Measurements from ENCODE around the gene KRTAP20-1.

Gene KRTAP20-1, protein sequence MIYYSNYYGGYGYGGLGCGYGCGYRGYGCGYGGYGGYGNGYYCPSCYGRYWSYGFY

DNA sequence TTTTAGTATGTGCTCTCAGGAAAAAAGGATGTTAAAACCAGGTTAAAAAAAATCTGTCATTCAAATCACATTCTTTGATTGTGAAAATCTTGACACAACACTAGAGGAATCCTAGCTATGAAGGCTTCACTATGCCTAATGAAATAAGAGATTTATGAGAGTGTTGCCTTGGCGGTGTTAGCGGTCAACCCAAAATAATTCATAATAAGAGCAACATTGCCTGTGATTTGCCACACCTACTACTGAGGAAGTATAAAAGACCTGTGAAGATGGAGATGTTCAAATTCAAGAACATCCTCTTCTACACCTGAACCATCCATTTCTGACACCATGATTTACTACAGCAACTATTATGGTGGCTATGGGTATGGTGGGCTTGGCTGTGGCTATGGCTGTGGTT is at the start of gene KRTAP20-1:
TSS of gene KRTAP20-1 (plus strand) at position 301 of the 400 bp plus-strand sequence. CDS start at position 331, 30 bp downstream.
- in situ Hi-C loops (cut with HindIII; ENCODE audit: low sequenced_read_pairs), result no loop called here
- H3K4me3 ChIP-seq (ENCODE audit: low read depth, low read length), result no peak within 1 kb of the TSS
- no peak for DNase-seq (ENCODE audit: low read depth)
- TF ChIP-seq, protein P1, sequence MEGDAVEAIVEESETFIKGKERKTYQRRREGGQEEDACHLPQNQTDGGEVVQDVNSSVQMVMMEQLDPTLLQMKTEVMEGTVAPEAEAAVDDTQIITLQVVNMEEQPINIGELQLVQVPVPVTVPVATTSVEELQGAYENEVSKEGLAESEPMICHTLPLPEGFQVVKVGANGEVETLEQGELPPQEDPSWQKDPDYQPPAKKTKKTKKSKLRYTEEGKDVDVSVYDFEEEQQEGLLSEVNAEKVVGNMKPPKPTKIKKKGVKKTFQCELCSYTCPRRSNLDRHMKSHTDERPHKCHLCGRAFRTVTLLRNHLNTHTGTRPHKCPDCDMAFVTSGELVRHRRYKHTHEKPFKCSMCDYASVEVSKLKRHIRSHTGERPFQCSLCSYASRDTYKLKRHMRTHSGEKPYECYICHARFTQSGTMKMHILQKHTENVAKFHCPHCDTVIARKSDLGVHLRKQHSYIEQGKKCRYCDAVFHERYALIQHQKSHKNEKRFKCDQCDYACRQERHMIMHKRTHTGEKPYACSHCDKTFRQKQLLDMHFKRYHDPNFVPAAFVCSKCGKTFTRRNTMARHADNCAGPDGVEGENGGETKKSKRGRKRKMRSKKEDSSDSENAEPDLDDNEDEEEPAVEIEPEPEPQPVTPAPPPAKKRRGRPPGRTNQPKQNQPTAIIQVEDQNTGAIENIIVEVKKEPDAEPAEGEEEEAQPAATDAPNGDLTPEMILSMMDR (IDR thresholded peaks at IDR 0.05; ENCODE audit: low read depth, low read length, missing control alignments), result no peak

DNA sequence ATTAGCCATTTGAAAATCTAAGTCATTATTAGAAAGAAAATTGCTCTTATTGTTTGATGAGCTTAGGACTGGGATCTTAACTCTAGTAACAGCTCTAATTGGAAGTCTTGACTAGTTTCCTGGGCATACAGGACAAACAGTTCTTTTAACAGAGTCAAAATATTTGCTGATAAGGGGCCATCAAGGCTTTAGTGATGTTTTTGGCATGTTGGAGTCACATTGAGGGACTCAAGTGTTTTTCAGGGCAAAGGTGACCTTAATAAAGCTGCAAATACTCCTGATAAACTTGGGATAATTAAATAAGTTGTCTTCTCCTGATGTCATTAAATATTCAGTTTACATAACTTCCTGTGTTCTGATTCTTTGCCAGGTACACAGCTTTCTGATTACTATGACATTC is 48.6 kb upstream of the KRTAP20-1 start:
- DNase-seq (ENCODE audit: low read depth), result no peak
- TF ChIP-seq, protein P1 (IDR thresholded peaks at IDR 0.05; ENCODE audit: low read depth, low read length, missing control alignments), result no peak
- in situ Hi-C loops (cut with HindIII; ENCODE audit: low sequenced_read_pairs), result no loop called here
- no peak overlapping the region for H3K4me3 ChIP-seq (ENCODE audit: low read depth, low read length)

DNA sequence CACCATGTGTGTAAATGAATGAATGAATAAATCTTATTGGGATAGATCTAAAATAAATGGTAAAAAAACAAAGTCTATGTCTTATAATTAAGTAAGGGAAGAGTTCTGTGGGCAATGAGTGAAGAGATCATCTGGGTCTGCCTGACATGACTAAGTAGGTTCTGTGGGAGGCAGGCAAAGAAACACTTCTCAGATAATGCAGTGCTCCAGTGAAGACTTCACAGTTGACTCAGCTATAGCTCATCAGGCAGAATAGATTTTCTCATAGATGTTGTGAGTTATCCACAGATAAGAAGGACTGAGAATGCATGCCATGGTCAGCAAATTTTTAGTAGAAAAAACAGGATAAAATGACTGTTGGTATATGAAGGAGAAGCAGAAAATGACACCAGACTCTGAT is 38.5 kb upstream of the KRTAP20-1 start:
- no peak for DNase-seq (ENCODE audit: low read depth)
- TF ChIP-seq, protein P1 (IDR thresholded peaks at IDR 0.05; ENCODE audit: low read depth, low read length, missing control alignments), result no peak
- in situ Hi-C loops (cut with HindIII; ENCODE audit: low sequenced_read_pairs), result no loop called here
- H3K4me3 ChIP-seq (ENCODE audit: low read depth, low read length), result no peak overlapping the region

DNA sequence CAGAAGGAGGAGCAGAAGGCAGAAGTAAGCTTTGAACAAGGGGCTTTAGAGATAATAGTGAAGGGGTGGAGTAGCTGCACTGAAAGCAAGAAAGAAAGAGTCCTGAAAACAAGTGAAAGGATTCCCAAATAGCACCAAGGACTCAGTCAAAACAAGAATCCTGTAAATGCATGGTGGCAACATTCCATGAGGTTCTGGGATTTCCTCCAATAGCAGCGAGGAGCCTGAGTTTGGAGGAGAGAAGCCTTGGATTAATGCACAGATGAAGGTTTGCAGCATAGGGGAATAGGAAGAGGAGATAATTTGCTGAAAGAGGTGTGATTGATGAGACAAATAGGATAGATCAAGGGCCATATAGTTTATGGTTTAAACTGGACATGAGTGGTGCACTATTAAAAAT is 36.9 kb upstream of the KRTAP20-1 start:
- TF ChIP-seq, protein P1 (IDR thresholded peaks at IDR 0.05; ENCODE audit: low read depth, low read length, missing control alignments), result no peak
- H3K4me3 ChIP-seq (ENCODE audit: low read depth, low read length), result no peak overlapping the region
- in situ Hi-C loops (cut with HindIII; ENCODE audit: low sequenced_read_pairs), result no loop called here
- no peak for DNase-seq (ENCODE audit: low read depth)

DNA sequence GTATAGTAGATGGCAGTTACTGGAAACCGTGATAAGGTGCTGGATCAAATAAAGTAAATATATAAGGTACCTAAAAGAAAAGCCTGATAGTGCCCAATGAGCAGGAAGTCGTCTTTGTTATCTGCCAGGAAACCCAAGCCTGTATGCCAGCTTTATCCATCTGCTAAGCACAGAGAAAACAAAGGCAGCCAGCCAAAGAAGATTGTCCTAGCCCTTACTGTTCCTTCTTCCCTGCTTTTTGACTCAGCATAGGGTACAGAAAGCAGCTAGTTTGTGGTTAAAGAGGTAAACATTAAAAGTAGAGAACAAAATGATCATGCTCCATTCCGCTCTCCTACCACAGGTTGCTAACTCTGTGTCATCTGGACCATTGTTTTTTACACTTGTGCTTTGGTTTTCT is 36.1 kb upstream of the KRTAP20-1 start:
- in situ Hi-C loops (cut with HindIII; ENCODE audit: low sequenced_read_pairs), result no loop called here
- no peak overlapping the region for H3K4me3 ChIP-seq (ENCODE audit: low read depth, low read length)
- TF ChIP-seq, protein P1 (IDR thresholded peaks at IDR 0.05; ENCODE audit: low read depth, low read length, missing control alignments), result no peak
- no peak for DNase-seq (ENCODE audit: low read depth)

DNA sequence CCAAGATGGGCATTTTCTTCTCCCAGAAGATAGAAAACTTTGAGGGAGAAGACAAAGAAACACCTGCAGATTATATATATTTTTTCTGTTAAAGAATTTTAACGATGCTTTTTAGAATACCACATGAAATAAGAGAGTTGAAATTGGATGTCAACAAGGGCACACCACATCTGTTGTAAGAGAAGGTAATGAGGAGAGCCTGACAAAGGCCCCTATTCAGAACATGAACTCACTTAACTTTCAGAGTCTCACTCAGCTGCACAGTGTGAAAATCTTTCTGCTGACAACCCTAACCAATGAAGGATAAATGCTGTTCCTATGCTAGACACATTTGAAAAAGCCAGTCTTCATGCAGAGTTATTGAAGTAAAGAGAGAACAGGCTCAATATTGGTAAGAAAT is 33.4 kb upstream of the KRTAP20-1 start:
- DNase-seq (ENCODE audit: low read depth), result no peak
- in situ Hi-C loops (cut with HindIII; ENCODE audit: low sequenced_read_pairs), result no loop called here
- TF ChIP-seq, protein P1 (IDR thresholded peaks at IDR 0.05; ENCODE audit: low read depth, low read length, missing control alignments), result no peak
- H3K4me3 ChIP-seq (ENCODE audit: low read depth, low read length), result no peak overlapping the region

DNA sequence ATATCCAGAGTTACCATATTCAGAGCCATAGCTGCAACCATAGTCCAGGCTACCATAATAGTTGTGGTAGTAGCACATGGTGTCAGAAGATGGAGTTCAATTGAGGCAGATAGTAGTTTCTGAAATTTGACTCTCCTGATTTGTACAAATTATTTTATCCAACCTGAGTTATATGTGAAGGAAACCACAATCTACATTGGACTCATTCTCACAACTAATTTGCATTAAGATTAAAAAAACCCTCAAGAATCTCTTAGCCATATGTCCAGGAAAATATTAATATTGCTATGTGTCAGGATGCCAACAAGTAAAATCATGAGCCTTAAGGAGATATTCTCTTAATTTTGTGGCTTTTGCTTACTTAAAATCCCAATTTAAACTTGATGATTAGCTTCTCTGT is 25.9 kb upstream of the KRTAP20-1 start, which contains the start of gene KRTAP22-2:
TSS of gene KRTAP22-2 (minus strand) at position 101 of the 400 bp plus-strand sequence.
- H3K4me3 ChIP-seq (ENCODE audit: low read depth, low read length), result no peak within 1 kb of the TSS
- DNase-seq (ENCODE audit: low read depth), result no peak
- in situ Hi-C loops (cut with HindIII; ENCODE audit: low sequenced_read_pairs), result no loop called here
- TF ChIP-seq, protein P1 (IDR thresholded peaks at IDR 0.05; ENCODE audit: low read depth, low read length, missing control alignments), result no peak

Data from astrocyte of the cerebellum (primary cell).